Fibroblast of lung (primary cell): Measurements from ENCODE around the gene LGALS1. TPM values are rescaled to one million over a fixed set of nuclear protein-coding genes. Genes with fewer than 3 reads are reported as not detected.
A peak's percentile ranks its signal among the peaks of the same experiment; 100 is the strongest.

Experiments used
- DNase-seq, 2 donors: peaks; one replicate each; pipeline versions ENCODE4 v3.0.0 to v3.0.0-alpha.2; 2010; ENCODE audit warnings: low read depth in 2 of 2
- H2AFZ ChIP-seq: 2 replicates; pipeline ENCODE4 v1.5.1; 2012; ENCODE audit warnings: low read length, control low read depth, inconsistent platforms
- H3K27ac ChIP-seq: 2 replicates; pipeline ENCODE4 v1.5.1; 2011; ENCODE audit warnings: low read length, control low read depth; ENCODE audit not compliant: insufficient read depth
- H3K27me3 ChIP-seq: 2 replicates; pipeline ENCODE4 v1.5.1; 2011; ENCODE audit warnings: mild to moderate bottlenecking, low read length; ENCODE audit not compliant: control insufficient read depth, insufficient read depth
- H3K36me3 ChIP-seq: 2 replicates; pipeline ENCODE4 v1.5.1; 2011; ENCODE audit warnings: low read length; ENCODE audit not compliant: control insufficient read depth, insufficient read depth
- H3K4me1 ChIP-seq: 2 replicates; pipeline ENCODE4 v1.5.1; 2011; ENCODE audit warnings: low read length; ENCODE audit not compliant: control insufficient read depth, insufficient read depth; ENCODE audit errors: extremely low read depth
- H3K4me2 ChIP-seq: 2 replicates; pipeline ENCODE4 v1.5.1; 2011; ENCODE audit warnings: low read length, control low read depth; ENCODE audit not compliant: insufficient read depth; ENCODE audit errors: extremely low read depth
- H3K4me3 ChIP-seq, 4 experiments: fragments of 200-600 bp in 1 of 4; sonication (generic) in 1 of 4; replicated peaks in 1 of 4; 2 replicates each; pipeline ENCODE4 v1.5.1; 2011 to 2016; ENCODE audit warnings: low read length in 4 of 4, low read depth in 3 of 4, mild to moderate bottlenecking in 3 of 4, control low read depth in 2 of 4, inconsistent platforms in 1 of 4, mixed read lengths in 1 of 4; ENCODE audit not compliant: insufficient read depth in 1 of 4; ENCODE audit errors: control extremely low read depth in 1 of 4
- H3K79me2 ChIP-seq: 2 replicates; pipeline ENCODE4 v1.5.1; 2012; ENCODE audit warnings: mild to moderate bottlenecking, low read length, inconsistent platforms; ENCODE audit not compliant: control insufficient read depth, insufficient read depth
- H3K9ac ChIP-seq: 2 replicates; pipeline ENCODE4 v1.5.1; 2011; ENCODE audit warnings: mild to moderate bottlenecking, low read length, control low read depth; ENCODE audit not compliant: insufficient read depth
- H3K9me3 ChIP-seq: 2 replicates; pipeline ENCODE4 v1.5.1; 2012; ENCODE audit warnings: low read depth, low read length; ENCODE audit not compliant: control insufficient read depth, insufficient read depth
- H4K20me1 ChIP-seq: 2 replicates; pipeline ENCODE4 v1.5.1; 2011; ENCODE audit warnings: low read length; ENCODE audit not compliant: control insufficient read depth, insufficient read depth; ENCODE audit errors: extremely low read depth
- CTCF ChIP-seq, 2 donors: IDR thresholded peaks in 1 of 2; conservative IDR thresholded peaks in 1 of 2; 1 replicate in 1 of 2; 2 replicates in 1 of 2; pipeline ENCODE4 v1.5.1; 2011 to 2012; ENCODE audit warnings: low read length in 2 of 2, control low read depth in 1 of 2, inconsistent platforms in 1 of 2, low read depth in 1 of 2, mild to moderate bottlenecking in 1 of 2
- EZH2 ChIP-seq: IDR thresholded peaks from 2 replicates; pipeline ENCODE4 v1.5.1; 2012; ENCODE audit warnings: low read length, control low read depth, mild to moderate bottlenecking; ENCODE audit errors: missing control alignments
- polyA plus RNA-seq, 2 donors: library from polyadenylated mRNA; depleted of rRNA in 1 of 2; stranded (reverse) in 1 of 2; unstranded in 1 of 2; fragments of >200 nt; gene quantifications; 2 replicates each; pipeline ENCODE4 v1.2.1, GENCODE V29; 2011 to 2012; ENCODE audit warnings: missing spikeins in 1 of 2
- total RNA-seq: library from RNA; depleted of rRNA; stranded (reverse); fragments of >200 nt; gene quantifications from 2 replicates; pipeline ENCODE4 v1.2.1, GENCODE V29; 2014

LGALS1 gene
- total and polyA plus RNA-seq, 2 donors (not counting 1 experiment from before 2014, with no cell fraction given): 5,090 to 11,230 TPM

GRCh38 chr22:37664249-37665101, 11.0 kb upstream of the LGALS1 start:
- Histone ChIP-seq H3K4me1 (peaks cover 23% of the 10 kb centered on the region), H3K27ac (no peak overlapping the region), H3K4me3 (no peak overlapping the region), H3K79me2 (peaks cover 45% of the 10 kb centered on the region), H3K9me3 (no peaks in the 10 kb centered on the region), H3K27me3 (no peaks in the 10 kb centered on the region), H3K4me2 (no peak overlapping the region), H2AFZ (no peak overlapping the region), H4K20me1 (no peaks in the 10 kb centered on the region), H3K9ac (no peak overlapping the region), H3K36me3 (peaks cover 8% of the 10 kb centered on the region)
- TF ChIP-seq CTCF (conservative IDR thresholded peaks at IDR 0.05 in 1 of 2, IDR thresholded peaks at IDR 0.05 in 1 of 2; ENCODE audit: low read depth in 1 of 2, low read length in 2 of 2) (no peak), EZH2 (no peak)
- DNase-seq: no peak

- no peak overlapping the region for H3K4me3 ChIP-seq
- TF ChIP-seq CTCF (conservative IDR thresholded peaks at IDR 0.05 in 1 of 2, IDR thresholded peaks at IDR 0.05 in 1 of 2; ENCODE audit: low read depth in 1 of 2, low read length in 2 of 2) (no peak), EZH2 (no peak)
- H3K4me1 ChIP-seq: peaks cover 15% of the 10 kb centered on the region
- H3K79me2 ChIP-seq: peaks cover 34% of the 10 kb centered on the region
- H3K27ac ChIP-seq: no peak overlapping the region
- no peak overlapping the region for H3K9ac ChIP-seq
- H3K9me3 ChIP-seq: no peaks in the 10 kb centered on the region
- DNase-seq: no peak
- H4K20me1 ChIP-seq: no peaks in the 10 kb centered on the region
- H3K27me3 ChIP-seq: no peaks in the 10 kb centered on the region
- no peak overlapping the region for H2AFZ ChIP-seq
- H3K36me3 ChIP-seq: peaks cover 8% of the 10 kb centered on the region
- H3K4me2 ChIP-seq: no peak overlapping the region
Observed at GRCh38 chr22:37665487-37665886, 9.9 kb upstream of the LGALS1 start.

GRCh38 chr22:37669586-37669985, 5.8 kb upstream of the LGALS1 start:
- H3K9me3 ChIP-seq: no peaks in the 10 kb centered on the region
- H4K20me1 ChIP-seq: no peaks in the 10 kb centered on the region
- H3K4me3 ChIP-seq: no peak overlapping the region
- H3K79me2 ChIP-seq: peaks cover 12% of the 10 kb centered on the region
- no peak overlapping the region for H2AFZ ChIP-seq
- H3K27me3 ChIP-seq: no peaks in the 10 kb centered on the region
- H3K4me1 ChIP-seq: peaks cover 2% of the 10 kb centered on the region
- H3K9ac ChIP-seq: no peak overlapping the region
- no peak for TF ChIP-seq EZH2
- TF ChIP-seq CTCF (conservative IDR thresholded peaks at IDR 0.05 in 1 of 2, IDR thresholded peaks at IDR 0.05 in 1 of 2; ENCODE audit: low read depth in 1 of 2, low read length in 2 of 2): no peak
- peak overlapping the region; percentile 58 for H3K27ac ChIP-seq
- peaks cover 8% of the 10 kb centered on the region for H3K36me3 ChIP-seq
- peak; percentile 25 to 73 for DNase-seq
- H3K4me2 ChIP-seq: no peak overlapping the region
